NCI-H748 (cell line): ENCODE results near the gene GPRC5B.
A peak's percentile ranks its signal among the peaks of the same experiment; 100 is the strongest.

Experiments
- DNase-seq: peaks from one replicate; lab custom pipeline; 2025; ENCODE audit not compliant: unreplicated experiment; lab: John Stamatoyannopoulos, UW

The GPRC5B gene

DNA sequence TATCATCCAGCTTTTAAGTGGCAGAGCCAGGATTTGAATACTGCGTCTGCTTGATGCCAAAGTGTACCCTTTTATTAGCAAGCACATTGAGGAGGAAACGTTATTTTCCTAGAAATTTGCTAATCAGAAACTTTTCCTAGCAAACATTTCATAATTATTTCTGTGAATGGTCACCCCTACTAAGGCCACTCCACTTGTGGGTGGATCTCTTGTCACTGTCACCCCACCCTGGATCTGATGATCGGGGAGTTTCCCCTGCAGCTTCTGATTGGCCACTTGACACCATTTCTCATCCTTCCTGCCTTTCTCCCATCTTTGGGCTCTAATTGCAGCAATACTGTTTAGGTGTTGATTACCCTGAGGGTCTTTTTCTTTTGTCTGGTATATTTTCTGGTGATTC is 35.9 kb downstream of the GPRC5B start:
- no peak for DNase-seq

DNA sequence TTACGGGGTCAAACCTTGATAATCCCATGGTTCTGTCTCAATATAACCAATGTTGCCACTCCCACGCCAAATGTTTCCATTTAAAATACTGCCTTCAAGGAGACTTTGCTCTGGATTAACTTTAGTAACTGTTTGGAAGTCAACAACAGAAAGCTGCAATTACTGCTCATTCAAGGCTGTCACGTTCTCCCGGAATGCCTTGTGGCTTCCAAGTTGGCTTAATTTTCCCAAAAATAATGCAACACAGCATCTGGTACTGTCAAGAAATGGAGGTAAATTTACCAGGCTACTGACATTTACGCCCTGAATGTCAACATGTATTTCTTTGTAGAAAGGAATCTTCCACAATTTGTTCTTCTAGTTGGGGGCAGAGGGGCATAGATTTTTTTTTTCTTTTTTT is 38.2 kb downstream of the GPRC5B start:
- no peak for DNase-seq

DNA sequence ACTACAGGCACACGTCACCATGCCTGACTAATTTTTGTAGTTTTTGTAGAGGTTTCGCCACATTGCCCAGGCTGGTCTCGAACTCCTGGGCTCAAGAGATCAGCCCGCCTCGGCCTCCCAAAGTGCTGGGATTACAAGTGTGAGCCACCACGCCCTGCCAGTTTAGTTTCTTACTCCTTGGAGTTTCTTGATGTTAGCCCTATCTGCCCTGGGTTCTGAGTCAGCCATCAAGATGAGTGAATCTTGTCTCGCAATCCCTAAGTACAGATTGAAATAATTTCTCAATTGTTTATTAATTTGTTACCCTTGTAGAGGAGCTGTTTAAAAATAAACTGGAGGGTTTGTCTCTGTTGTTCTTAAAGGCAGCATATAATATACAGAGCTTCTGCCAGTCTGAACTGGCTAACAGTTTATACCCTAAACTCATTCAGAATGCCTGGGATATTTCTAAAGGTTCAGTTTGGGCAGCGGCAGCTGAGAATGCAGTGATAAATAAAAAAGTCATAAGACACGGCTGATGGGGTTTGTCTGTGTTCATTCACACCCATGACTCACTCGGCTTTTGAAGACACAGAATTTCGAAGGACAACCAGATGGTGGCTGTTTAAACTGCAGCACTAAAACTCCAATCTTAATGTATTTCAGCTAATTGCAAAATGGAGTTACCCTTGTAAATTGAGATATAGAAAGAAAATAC is 39.6 kb downstream of the GPRC5B start:
- DNase-seq = no peak

DNA sequence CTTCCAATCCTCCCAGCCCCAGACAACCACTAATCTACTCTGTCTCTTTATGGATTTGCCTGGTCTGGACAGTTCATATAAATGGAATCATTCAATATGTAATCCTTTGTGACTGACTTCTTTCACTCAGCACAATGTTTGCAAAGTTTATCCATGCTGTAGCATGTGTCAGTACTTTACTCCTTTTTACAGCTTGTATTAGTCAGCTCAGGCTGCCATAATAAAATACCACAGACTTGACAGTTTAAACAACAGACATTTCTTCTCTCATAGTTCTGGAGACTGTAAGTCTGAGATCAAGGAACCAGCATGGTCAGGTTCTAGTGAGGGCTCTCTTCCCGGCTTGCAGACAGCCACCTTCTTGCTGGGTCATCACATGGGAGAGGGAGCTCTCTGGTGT is 41.3 kb downstream of the GPRC5B start:
- DNase-seq = no peak

DNA sequence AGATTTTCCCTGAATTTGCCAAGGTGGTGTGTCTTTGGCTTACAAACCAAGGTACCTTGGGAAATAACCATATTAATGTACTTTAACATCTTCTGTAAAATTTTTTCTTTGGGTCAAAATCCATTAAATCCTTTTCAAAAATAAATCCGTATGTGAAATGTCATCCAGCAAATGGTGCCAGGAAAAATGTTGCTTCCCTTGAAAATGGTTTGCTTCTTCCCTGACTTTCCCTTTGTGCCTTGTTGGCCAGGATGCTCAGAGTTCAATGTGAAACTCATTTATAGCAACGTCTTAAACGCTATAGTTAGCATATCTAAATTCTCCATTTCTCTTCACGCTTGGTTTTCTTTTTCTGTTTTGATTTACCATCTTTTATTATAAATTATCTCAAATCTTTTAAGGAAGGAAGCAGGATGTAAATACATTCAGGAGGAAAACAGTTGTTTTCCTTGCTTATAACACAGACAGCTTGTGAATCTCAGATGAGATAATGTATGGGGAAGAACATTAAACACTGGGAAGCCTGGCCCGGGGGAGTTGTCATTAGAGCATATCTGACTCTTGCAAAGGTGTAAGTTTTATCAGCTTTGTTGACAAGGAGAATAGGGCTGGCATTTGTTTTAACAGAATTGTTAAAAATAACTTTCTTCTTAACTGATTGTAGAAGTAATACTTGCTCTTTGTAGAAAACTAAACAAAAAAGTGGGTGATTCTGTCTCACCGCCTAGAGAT is 42.1 kb downstream of the GPRC5B start:
- DNase-seq = no peak

DNA sequence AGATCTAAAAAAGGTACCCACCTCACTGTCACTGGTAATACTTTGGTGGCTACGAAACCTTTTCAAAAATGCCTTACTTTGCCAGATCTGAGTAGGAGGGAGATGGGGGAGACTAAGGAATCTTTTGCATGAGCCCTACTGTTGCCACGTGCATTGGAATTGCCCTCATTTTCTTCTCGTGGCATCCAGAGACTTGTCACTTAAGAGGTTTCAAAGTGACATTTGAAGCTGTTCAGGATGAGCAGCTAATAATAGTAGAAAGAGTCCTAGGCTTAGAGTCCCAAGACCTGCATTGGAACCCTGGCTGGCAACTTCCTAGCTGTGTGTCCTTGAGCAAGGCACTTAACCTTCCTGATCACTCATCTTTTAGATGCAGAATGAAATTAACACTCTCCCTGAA is 43.5 kb downstream of the GPRC5B start:
- DNase-seq = no peak

DNA sequence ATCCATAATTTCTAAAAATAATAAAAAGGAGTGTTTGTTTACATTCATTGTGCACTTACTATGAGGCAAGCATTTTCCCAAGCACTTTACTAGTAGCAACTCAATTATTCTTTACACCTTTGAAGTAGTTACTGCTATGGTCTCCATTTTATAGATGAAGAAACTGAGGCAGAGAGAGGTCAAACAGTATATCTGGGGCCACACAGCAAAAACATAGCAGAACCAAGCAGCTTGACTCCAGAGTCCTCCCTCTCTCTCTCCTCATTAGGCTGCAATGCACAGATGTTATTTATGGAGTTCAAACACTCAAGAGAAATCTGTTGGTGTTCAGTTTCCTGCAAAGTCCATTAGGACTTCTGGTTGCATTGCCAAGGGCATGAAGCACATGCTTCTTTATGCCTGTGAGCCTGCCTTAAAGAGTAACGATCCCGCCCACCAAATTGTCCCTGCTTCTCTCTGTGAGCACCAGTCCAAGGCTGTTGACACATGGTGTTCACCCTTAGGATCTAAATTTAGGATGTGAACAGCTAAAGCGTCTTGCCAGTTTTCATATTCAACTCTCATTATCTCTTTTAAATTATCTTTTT is 44.0 kb downstream of the GPRC5B start:
- DNase-seq = peak; percentile 57

DNA sequence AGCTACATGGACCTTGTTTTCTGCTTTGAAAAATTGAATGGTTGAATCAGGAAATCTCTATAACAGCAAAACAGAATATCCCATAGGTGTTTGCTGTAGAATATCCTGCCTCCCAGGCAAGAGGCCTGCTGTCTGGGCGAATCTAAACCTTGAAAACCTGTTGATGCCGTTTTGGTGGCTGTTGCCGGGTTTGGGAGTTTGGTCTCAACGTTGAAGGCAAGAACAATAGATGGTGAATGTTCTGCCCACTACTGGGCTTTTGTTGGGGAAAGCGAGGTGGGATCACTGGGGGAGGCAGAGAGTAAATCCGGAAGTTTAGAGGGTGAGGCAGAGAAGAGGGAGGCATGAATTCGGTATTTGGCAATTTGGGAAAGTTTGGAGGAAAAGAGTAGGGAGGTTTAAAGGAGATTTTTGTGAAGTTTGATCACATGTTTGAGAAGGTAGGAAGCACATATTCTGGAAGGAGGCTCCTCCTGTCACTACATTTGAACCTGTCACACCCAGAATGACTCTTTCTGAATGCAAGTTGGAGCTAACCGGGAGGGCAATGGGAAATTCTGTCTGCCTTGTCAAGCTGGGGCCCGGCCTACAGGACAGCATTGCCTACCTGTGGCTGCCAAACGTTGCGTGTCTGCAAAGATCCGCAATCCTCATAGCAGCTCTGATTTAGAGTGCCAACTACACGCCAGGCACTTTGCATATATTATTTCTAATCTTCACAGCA is 46.5 kb downstream of the GPRC5B start:
- no peak for DNase-seq

DNA sequence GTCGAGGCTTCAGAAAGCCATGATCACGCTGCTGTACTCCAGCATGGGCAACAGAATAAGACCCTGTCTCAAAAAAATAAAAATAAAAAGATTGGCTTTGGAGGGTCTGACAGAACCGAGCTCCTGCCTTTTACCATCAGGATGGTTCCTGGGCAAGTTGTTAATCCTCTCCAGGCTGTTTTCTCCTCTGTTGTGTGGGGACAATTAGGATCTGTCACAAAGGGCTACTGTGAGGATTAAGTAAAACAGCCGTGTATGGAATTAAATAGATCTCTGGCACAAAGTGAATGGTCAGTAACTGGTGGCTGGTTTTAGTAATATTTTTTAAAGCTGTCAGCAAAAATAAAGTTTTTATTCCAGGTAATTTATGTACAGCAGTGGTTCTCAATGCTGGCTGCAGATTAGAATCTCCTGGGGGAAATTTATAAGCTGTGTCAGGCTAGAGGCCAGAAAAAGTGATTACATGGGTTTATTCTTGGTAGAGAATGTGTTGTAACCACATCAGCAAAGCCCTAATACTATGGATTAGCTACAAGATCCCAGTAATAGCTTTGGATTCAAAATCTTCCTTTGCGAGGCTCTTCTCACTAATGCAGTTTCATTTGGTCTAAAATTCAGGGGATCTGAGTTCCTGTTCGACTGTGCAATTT is 47.2 kb downstream of the GPRC5B start:
- no peak for DNase-seq

DNA sequence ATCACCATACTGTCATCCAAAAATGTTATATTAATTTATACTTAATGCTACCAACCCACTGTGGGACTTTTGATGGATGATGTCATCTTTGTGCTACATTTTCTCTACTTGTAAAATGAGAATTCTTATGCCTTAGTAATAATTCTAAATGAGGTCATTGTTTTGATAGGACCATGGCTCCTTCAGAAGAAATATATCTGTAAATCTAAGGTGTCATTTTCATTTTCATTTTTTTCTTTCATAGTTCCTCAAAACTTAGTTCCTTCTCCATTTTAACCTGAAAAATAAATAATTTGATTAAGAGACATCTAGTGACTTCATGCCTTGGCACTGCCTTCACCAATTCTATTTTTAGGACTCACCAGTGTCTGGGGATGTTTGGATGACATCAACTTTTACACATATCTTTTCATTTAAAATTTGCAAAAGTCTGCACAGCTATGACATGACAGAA is 48.7 kb downstream of the GPRC5B start:
- DNase-seq = no peak

DNA sequence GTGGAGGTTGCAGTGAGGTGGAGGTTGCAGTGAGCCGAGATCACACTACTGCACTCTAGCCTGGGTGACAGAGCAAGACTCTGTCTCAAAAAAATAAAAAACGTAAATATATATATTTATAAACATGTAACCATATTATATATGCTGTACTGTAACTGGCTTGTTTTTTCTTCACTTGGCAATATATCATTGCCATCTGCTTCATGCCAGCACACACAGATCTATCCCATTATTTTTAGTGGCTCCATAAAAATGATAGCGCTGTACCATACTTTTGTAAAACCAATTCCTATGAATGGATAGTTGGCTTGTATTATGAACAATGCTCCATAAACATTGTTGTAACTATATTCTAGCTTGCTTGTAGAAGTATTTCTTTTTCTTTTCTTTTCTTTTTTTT is 49.5 kb downstream of the GPRC5B start:
- DNase-seq = no peak

DNA sequence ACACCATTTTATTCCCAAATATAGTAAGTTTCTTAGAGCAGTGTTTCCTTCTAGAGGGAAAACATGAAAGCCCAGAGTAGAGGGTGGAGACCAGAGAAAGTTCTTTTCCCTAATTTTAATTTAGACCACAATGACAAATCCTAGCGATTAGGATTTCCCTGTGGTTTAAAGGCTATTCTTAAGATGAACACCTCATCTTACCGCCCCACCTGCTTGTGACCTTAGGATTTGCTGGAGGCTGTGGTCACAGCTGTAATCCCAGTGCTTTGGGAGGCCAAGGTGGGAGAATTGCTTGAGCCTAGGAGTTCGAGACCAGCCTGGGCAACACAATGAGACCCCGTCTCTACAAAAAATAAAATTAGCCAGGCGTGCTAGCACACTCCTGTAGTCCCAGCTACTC is 51.1 kb downstream of the GPRC5B start:
- DNase-seq = no peak

DNA sequence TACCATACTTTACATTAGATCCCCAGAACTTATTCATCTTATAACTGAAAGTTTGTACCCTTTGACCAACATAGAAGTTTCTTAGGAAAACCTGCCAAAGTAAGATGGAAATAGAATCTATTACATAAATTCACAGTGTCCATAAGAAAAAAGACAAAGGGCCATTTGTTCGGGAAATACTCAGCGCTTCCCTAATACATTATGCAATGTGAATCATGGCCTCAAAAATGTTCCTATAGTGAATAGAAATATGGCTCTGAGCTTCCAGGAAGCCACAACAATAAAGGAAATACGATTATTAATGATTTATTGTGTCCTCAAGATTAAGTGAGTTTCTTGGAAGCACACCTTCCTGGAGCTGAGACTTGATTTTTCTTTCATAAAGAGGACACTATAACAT is 51.5 kb downstream of the GPRC5B start:
- no peak for DNase-seq

DNA sequence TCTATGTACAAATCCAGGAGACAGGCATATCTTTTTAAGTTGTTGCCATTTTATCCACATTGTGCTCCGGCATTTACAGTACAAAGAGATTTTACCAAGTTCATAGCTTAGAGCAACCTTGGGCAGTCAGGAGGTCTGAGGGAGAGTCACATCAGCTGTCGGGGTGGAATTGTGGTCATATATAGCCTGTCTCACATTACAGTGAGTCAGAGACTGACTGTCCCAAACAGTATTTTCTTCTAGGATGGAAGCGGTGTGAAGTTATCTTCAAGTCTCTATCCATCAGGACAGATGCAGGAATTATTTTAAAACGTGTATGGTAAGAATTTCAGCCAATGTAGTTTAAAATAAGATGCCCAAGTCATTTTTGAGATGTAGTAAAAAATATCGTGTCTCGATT is 53.0 kb downstream of the GPRC5B start:
- DNase-seq = no peak

DNA sequence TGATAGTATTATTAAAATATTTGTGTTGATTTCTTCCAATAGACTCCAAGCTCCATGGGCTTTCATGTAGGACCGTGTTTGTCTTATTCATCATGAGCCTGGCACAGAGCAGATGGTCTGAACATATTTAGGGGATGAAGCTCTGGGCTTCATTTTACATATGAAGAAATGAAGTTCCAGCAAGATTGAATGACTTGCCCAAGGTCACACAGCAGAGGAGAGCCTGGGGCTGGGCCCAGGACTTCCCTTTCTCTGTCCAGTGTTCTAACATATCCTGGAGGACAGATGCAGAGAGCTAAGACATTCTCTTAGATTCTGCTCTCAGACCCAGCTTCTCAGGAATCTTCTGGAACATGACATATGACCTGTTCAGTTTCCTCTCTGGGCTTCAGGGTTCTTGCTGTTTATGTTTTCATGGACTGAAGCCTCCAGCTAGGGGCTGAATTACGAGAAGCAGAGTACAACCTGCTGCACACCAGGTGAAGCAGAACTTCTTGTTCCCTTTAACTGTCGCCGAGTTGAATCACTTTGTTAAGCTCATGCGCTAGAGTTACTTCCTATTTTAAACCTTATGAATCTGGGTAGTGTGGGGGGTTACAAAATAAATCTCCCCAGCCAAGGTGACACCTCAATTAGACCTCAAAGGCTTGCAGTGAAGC is 53.6 kb downstream of the GPRC5B start:
- no peak for DNase-seq

DNA sequence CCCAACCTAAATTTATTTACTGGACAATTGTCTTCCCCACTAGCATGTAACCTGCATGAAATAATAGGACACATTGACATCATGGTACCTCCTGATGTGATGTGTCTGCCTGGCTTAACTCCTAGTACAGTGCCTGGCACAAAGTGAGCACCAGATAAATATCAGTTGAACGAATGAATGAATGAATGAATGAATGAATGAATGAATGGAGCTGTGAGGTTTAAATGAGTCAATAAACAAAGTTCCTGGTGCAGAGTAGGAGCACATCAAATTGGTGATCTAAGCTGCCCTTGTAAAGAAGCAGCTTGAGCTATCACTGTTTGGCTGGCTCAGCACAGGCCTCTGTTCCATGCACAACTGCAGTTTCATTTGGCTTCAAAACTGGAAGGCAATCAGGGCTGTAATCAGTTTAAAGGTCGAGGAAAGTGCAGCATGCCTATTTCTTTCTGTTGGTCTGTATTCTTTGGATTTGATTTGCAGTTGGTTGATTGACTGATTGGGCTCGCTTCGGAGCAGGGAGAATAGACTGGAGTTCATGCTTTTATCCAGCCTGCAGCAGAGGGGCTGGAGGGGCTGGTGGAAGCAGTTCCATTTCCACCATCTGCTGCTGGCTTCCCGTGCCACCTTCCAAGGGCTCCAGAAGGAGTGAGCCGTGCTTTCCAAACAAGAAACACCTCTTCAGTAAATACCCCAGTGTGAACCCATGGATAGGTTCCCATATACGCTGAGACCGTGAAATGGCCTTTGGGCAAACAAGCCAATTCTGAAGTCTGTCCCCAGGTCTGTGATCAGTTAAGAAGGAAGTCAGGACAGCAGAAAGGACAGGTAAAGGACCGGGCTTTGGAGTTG is 54.6 kb downstream of the GPRC5B start:
- DNase-seq = no peak

DNA sequence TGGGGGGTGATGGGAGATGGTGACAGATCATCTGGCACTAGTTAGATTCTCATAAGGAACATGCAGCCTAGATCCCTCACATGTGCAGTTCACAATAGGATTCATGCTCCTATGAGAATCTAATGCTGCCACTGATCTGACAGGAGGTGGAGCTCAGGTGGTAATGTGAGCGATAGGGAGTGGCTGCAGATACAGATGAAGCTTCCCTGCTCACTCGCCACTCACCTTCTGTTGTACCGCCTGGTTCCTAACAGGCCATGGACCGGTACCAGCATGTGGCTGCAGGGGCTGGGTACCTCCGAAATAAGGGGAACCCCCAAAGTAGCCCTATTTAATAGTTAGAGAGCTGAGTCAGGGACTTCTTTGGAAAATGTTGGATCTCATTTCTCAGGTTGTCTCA is 60.4 kb downstream of the GPRC5B start:
- no peak for DNase-seq

DNA sequence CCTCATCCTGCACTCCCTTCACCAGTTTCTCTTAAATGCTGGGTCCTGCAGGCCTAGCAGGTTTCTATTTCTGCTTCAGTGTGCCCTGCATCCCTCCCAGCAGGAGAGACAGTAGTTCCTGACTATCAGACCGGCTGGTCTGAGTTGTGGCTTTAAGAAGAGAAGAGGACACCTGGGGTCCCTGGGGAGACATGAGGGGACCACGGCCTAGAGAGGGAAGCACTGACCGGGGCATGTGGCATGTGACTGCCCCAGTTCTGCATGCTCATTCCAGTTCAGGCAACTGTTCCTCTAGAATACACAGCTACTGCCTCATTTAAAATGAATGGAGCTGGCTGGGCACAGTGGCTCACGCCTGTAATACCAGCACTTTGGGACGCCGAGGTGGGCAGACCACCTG is 61.3 kb downstream of the GPRC5B start:
- no peak for DNase-seq

DNA sequence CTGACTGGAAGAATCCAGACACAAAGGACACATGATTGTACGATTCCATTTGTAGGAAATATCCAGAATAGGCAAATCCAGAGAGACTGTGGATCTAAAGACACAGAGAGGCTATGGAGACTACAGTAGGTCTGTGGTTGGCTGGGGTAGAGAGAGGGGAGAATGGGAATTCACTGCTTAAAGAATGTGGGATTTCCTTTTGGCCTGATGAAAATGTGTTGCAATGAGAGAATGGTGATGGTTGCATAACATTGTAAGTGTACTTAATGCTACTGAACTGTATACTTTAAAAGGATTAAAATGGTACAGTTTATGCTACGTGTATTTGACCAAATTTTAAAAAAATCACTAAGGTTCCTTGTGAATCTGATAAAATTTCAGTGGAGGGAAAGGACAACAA is 62.1 kb downstream of the GPRC5B start:
- DNase-seq = no peak

DNA sequence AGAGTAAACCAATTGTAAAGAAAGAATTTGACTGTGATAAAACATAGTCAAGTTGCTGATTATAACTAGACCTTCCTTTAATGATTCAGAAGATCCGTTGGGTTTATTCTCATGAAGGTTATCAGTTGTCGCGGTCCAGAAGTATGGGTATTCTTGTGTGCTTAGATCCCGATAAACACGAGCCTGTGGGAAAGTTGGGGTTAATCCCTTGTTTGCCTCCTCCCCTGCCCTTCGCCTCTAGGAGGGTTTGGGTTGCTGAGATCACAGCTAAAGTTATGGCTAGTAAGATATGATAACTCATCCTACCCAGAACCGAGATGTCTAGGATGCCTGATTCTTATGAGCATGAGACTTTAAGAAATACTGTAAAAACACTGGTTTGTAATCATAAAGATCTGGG is 66.8 kb downstream of the GPRC5B start:
- no peak for DNase-seq
